ENCODE measurements around the gene NRROS.

NRROS gene

DNA sequence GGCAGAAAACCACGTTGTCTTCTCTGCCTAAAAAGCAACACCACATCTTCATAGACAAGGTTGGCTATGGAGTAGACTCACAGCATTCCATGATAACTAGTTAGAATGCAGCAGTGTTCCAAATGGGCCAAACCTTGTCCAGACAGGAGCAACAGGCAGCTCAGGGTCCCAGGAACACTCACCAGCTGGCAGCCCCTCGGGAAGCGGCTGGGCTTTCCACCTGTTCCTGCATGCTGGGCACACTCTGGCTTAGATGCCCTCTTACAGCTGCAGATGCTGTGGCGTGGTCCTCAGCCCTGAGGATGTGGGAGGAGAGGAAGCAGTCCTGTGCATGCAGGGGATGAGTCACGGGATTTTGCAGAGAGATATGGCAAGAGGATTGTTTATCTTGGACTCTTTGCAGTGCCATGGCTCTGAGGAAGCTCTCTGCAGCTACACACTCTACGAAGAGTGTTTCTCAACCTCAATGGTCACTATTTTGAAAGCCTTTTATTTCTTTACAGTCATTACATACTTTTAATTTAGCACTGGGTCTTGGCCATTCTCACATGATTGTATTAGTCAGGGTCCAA lies 11.3 kb downstream of the NRROS start:
- H3K4me3 ChIP-seq (ENCODE audit: low read length), result no peak overlapping the region
- peak; percentile 96 for DNase-seq (ENCODE audit: low read depth)
- TF ChIP-seq CTCF (conservative IDR thresholded peaks at IDR 0.05; ENCODE audit: low read length), result no peak

GRCh38 chr3:196651819-196652218 lies 12.3 kb downstream of the NRROS start:
- no peak for TF ChIP-seq CTCF (conservative IDR thresholded peaks at IDR 0.05; ENCODE audit: low read length)
- H3K4me3 ChIP-seq (ENCODE audit: low read length), result no peak overlapping the region
- no peak for DNase-seq (ENCODE audit: low read depth)

DNA sequence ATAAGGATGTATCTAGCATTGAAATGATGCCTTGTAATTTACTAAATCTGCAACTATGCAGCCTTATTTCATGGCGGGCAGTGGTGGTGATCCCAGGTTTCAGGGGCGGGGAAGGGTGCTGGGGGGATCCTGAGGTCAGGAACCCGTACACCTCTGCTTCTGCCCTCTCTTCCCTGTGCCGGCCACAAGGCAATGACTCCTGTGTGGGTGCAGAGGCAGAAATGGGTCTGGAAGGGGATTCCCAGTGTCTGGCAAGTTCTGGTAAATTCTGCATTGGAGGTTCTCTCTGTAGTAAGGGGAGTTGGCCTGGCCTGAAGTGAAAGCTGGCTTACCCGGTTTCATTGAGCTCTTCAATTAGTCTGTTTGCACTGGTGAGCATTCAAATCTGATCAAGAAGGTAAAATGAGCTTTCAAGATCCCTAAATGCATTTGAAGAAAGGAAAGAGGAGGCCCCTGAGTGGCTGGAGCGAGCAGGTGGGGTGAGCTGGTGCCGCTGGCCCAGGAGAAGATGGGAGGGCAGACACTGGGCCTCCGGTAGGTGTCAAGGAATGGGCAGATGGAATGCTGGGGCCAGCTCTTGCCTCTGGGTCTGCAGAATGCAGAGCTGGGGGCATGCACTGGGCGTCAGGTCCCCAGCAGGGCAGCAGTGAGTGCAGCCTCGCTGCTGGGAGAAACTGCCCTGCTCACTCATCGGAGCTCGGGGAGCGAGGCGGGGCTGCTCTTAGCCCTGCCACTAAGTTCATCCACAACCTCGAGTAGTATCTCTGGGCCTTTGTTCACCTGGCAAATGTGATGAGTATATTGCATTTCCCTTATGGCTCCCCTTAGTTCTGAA lies 13.7 kb downstream of the NRROS start:
- no peak for DNase-seq (ENCODE audit: low read depth)
- H3K4me3 ChIP-seq (ENCODE audit: low read length), result no peak overlapping the region
- no peak for TF ChIP-seq CTCF (conservative IDR thresholded peaks at IDR 0.05; ENCODE audit: low read length)

DNA sequence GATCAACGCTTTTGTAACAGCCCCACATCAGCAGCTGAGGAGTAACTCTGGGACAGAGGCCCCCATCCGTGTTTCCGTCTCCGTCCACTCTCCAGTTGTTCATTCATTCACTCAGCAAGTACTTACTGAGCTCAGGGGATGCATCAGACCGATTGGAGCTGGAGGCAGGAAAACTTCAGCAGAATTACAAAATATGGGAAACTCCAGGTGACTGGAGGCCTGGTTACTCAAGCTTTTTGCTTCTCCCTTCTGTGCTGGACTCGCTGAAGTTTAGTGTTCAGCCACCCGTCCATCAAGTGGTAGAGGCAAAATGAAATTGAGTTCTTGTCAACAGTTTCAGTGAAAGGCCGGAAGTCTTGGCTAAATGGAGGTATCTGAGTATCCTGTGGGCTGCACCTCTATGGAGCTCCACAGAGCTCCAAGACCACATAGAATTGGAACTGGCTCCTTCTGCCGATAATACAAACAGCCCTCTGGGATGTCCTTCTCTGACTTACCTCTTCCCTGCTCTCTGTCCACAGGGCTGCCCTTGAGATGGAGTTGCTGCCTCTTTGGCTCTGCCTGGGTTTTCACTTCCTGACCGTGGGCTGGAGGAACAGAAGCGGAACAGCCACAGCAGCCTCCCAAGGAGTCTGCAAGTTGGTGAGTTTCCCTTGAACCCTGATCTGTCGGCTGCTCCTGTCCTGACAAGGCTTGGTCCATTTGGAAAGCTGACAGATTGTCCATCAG lies 14.7 kb downstream of the NRROS start:
- DNase-seq (ENCODE audit: low read depth), result no peak
- no peak for TF ChIP-seq CTCF (conservative IDR thresholded peaks at IDR 0.05; ENCODE audit: low read length)
- H3K4me3 ChIP-seq (ENCODE audit: low read length), result no peak overlapping the region

- DNase-seq (ENCODE audit: low read depth), result no peak
- no peak for TF ChIP-seq CTCF (conservative IDR thresholded peaks at IDR 0.05; ENCODE audit: low read length)
- H3K4me3 ChIP-seq (ENCODE audit: low read length), result no peak overlapping the region
Observed at GRCh38 chr3:196654735-196655090, 15.2 kb downstream of the NRROS start.

GRCh38 chr3:196655496-196655895 lies 16.0 kb downstream of the NRROS start:
- no peak for TF ChIP-seq CTCF (conservative IDR thresholded peaks at IDR 0.05; ENCODE audit: low read length)
- no peak for DNase-seq (ENCODE audit: low read depth)
- no peak overlapping the region for H3K4me3 ChIP-seq (ENCODE audit: low read length)
